Endothelial cell of umbilical vein (primary cell): Measurements from ENCODE around the gene CCM2. TPM values are rescaled to one million over a fixed set of nuclear protein-coding genes. Genes with fewer than 3 reads are reported as not detected.

Experiments
- BruUV-seq: library from RNA; stranded (reverse); fragments of 400-500 nt; replicated peaks from 2 replicates; lab custom pipeline; 2021; lab: Mats Ljungman, UMichigan
- CTCF ChIA-PET: fragments of 300-600, 350-600 bp; sonication (Branson Sonifier 250); formaldehyde crosslinking; loops from one replicate; lab custom pipeline; 2021; ENCODE audit warnings: antibody characterized with exemption, inconsistent platforms; lab: Charles Lee
- POLR2A ChIA-PET: fragments of 300-600, 350-600 bp; sonication (Branson Sonifier 250); formaldehyde crosslinking; loops from one replicate; lab custom pipeline; 2021; ENCODE audit warnings: antibody characterized with exemption, inconsistent platforms; lab: Charles Lee
- DNase-seq: peaks from one replicate; pipeline ENCODE4 v3.0.0-alpha.2; 2011; ENCODE audit warnings: low read depth, low spot score
- FAIRE-seq: peaks from 2 replicates; lab custom pipeline; 2011; peaks lifted over from hg19 to GRCh38; lab: Jason Lieb, UNC
- H2AFZ ChIP-seq: 2 replicates; pipeline ENCODE4 v1.6.0; 2012; ENCODE audit warnings: low read depth, low read length, control low read depth, inconsistent platforms
- H3K27ac ChIP-seq: 2 replicates; pipeline ENCODE4 v1.5.1; 2011; ENCODE audit warnings: low read depth, mild to moderate bottlenecking, control low read depth, low read length, moderate library complexity; ENCODE audit not compliant: insufficient read depth
- H3K27me3 ChIP-seq, 2 experiments: 2 replicates each; pipeline versions ENCODE4 v1.6.0 to v1.6.1; 2011; ENCODE audit warnings: low read length in 2 of 2, mixed read lengths in 1 of 2; ENCODE audit not compliant: control insufficient read depth in 2 of 2, insufficient read depth in 2 of 2
- H3K36me3 ChIP-seq, 2 experiments: 2 replicates in 1 of 2; 3 replicates in 1 of 2; pipeline ENCODE4 v1.5.1; 2011; ENCODE audit warnings: low read length in 2 of 2, mild to moderate bottlenecking in 1 of 2, moderate library complexity in 1 of 2; ENCODE audit not compliant: control insufficient read depth in 2 of 2, insufficient read depth in 2 of 2; ENCODE audit errors: extremely low read depth in 1 of 2
- H3K4me1 ChIP-seq: 3 replicates; pipeline ENCODE4 v1.5.1; 2011; ENCODE audit warnings: mild to moderate bottlenecking, low read length; ENCODE audit not compliant: control insufficient read depth, insufficient read depth; ENCODE audit errors: extremely low read depth
- H3K4me2 ChIP-seq: 2 replicates; pipeline ENCODE4 v1.6.1; 2011; ENCODE audit warnings: low read length, control low read depth, mixed read lengths; ENCODE audit not compliant: insufficient read depth
- H3K4me3 ChIP-seq, 3 experiments: fragments of 200-600 bp in 1 of 3; sonication (generic), shearing (Covaris generic) in 1 of 3; replicated peaks in 1 of 3; 2 replicates each; pipeline ENCODE4 v1.5.1; 2011 to 2016; ENCODE audit warnings: control low read depth in 3 of 3, low read length in 3 of 3, mild to moderate bottlenecking in 2 of 3, inconsistent platforms in 1 of 3, low read depth in 1 of 3, moderate library complexity in 1 of 3; ENCODE audit not compliant: insufficient read depth in 1 of 3
- H3K79me2 ChIP-seq: 2 replicates; pipeline ENCODE4 v1.6.0; 2012; ENCODE audit warnings: low read length, inconsistent platforms; ENCODE audit not compliant: control insufficient read depth, insufficient read depth
- H3K9ac ChIP-seq: replicated peaks from 2 replicates; pipeline ENCODE3; 2011; ENCODE audit warnings: low read length, control low read depth; ENCODE audit not compliant: insufficient read depth; ENCODE audit errors: extremely low read depth
- H3K9me1 ChIP-seq: replicated peaks from 3 replicates; pipeline ENCODE4 v1.6.0; 2011; ENCODE audit warnings: mild to moderate bottlenecking, low read length; ENCODE audit not compliant: control insufficient read depth, insufficient read depth; ENCODE audit errors: extremely low read depth
- H3K9me3 ChIP-seq: replicated peaks from 2 replicates; pipeline ENCODE4 v1.5.1; 2012; ENCODE audit warnings: low read length, inconsistent platforms; ENCODE audit not compliant: control insufficient read depth, insufficient read depth
- H4K20me1 ChIP-seq: replicated peaks from 2 replicates; pipeline ENCODE3; 2011; ENCODE audit warnings: mild to moderate bottlenecking, low read length; ENCODE audit not compliant: control insufficient read depth, insufficient read depth; ENCODE audit errors: extremely low read depth
- EZH2 ChIP-seq: IDR thresholded peaks from 2 replicates; pipeline ENCODE4 v1.6.1; 2012; ENCODE audit warnings: borderline replicate concordance, low read depth, mild to moderate bottlenecking, moderate library complexity, low read length, inconsistent platforms; ENCODE audit not compliant: severe bottlenecking
- FOS ChIP-seq: IDR thresholded peaks from 2 replicates; pipeline ENCODE4 v1.6.1; 2011; ENCODE audit warnings: mild to moderate bottlenecking, low read length, moderate library complexity, borderline replicate concordance; ENCODE audit not compliant: insufficient read depth
- GATA2 ChIP-seq: IDR thresholded peaks from 2 replicates; pipeline ENCODE4 v1.7.0; 2011; ENCODE audit warnings: low read depth, mild to moderate bottlenecking, moderate library complexity, mixed read lengths, low read length; ENCODE audit not compliant: insufficient read length, insufficient read depth
- JUN ChIP-seq: IDR thresholded peaks from 2 replicates; pipeline ENCODE4 v1.6.1; 2011; ENCODE audit warnings: borderline replicate concordance, low read depth; ENCODE audit not compliant: insufficient read length, insufficient read depth
- MYC ChIP-seq: IDR thresholded peaks from one replicate; pipeline ENCODE4 v1.6.1; 2011; ENCODE audit warnings: mild to moderate bottlenecking, low read depth, low read length
- POLR2A ChIP-seq: IDR thresholded peaks from 2 replicates; pipeline ENCODE4 v1.6.1; 2012; ENCODE audit warnings: low read depth, mild to moderate bottlenecking, control low read depth, low read length
- POLR2AphosphoS5 ChIP-seq: IDR thresholded peaks from 2 replicates; pipeline ENCODE4 v1.6.1; 2012; ENCODE audit warnings: low read depth, mild to moderate bottlenecking, control low read depth, low read length, moderate library complexity; ENCODE audit not compliant: insufficient read depth
- dilution Hi-C: fragments of 300-500 bp; cut with MboI; formaldehyde crosslinking; loops from one replicate; pipeline ENCODE4 v1.15.0; 2019; ENCODE audit warnings: low sequenced_read_pairs; ENCODE audit not compliant: extremely low pct_ligation_motif_present
- intact Hi-C: fragments of 100-400 bp; cut with micrococcal nuclease; formaldehyde crosslinking; loops from one replicate; pipeline ENCODE4 v1.10.0; 2022
- polyA plus RNA-seq, 4 experiments: library from polyadenylated mRNA; depleted of rRNA in 3 of 4; stranded (reverse) in 3 of 4; unstranded in 1 of 4; fragments of >200 nt; gene quantifications; 2 replicates each; pipeline versions ENCODE4 v1.2.1 to v1.2.3, GENCODE V29; 2011 to 2012; ENCODE audit warnings: missing spikeins in 1 of 4
- total RNA-seq: library from RNA; stranded (reverse); gene quantifications from 2 replicates; pipeline ENCODE4 v1.2.3, GENCODE V29; 2021
- TF ChIP-seq, protein P1 (sequence below): IDR thresholded peaks from 2 replicates; pipeline ENCODE4 v1.6.1; 2011; ENCODE audit not compliant: insufficient read depth, insufficient read length
- TF ChIP-seq, protein P2 (sequence below), 2 donors: IDR thresholded peaks; 1 replicate in 1 of 2; 2 replicates in 1 of 2; pipeline ENCODE4 v1.5.1; 2011; ENCODE audit warnings: low read length in 2 of 2, mild to moderate bottlenecking in 2 of 2, moderate library complexity in 2 of 2, control low read depth in 1 of 2, inconsistent platforms in 1 of 2, low read depth in 1 of 2; ENCODE audit not compliant: insufficient read depth in 1 of 2; ENCODE audit errors: extremely low read depth in 1 of 2

The CCM2 gene
- total and polyA plus RNA-seq, 2 donors (not counting 3 experiments of a cell fraction or from before 2014, with no cell fraction given), result 66.1 to 70.4 TPM

DNA sequence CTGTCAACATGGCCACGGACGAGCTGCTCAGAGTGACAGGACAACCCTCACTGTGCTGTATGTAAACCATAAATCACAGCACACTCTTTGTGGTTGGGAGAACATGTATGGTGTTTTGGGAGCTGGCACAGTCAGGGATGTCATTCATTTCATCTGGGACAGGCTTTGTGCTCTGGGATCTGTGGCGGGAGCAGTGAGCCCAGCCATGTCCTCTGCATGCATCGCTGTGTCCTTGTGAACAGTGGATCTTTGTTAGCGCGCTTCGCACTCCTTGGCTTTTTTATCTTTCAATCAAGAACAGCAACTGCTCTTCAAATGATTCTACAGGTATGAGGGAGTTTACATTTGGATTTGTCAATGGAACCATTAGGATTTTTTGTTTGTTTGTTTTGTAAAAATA, 7.1 kb downstream of the CCM2 start:
- POLR2A ChIA-PET, result no interaction called here
- Histone ChIP-seq H3K9ac (no peak overlapping the region), H3K27ac (no peak overlapping the region), H3K9me3 (no peaks in the 10 kb centered on the region), H3K27me3 (no peaks in the 10 kb centered on the region), H2AFZ (no peak overlapping the region), H3K4me3 (no peak overlapping the region), H3K36me3 (no peaks in the 10 kb centered on the region), H3K79me2 (peaks cover 51% of the 10 kb centered on the region), H3K4me2 (no peak overlapping the region), H4K20me1 (peaks cover 3% of the 10 kb centered on the region), H3K4me1 (peaks cover under 1% of the 10 kb centered on the region), H3K9me1 (no peaks in the 10 kb centered on the region)
- no peak for FAIRE-seq
- intact Hi-C loops (no loop called here), dilution Hi-C loops (no loop called here)
- BruUV-seq, result no TSS peak
- CTCF ChIA-PET, result interaction anchor here (1.1 kb wide), 1 partner anchor 34 kb away, joined by 3 read pairs; no protein-coding TSS in a partner anchor
- TF ChIP-seq JUN, result no peak
- TF ChIP-seq, protein P1, sequence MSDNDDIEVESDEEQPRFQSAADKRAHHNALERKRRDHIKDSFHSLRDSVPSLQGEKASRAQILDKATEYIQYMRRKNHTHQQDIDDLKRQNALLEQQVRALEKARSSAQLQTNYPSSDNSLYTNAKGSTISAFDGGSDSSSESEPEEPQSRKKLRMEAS, result no peak
- no peak for TF ChIP-seq FOS
- no peak for TF ChIP-seq POLR2A
- TF ChIP-seq EZH2, result no peak
- TF ChIP-seq, protein P2, sequence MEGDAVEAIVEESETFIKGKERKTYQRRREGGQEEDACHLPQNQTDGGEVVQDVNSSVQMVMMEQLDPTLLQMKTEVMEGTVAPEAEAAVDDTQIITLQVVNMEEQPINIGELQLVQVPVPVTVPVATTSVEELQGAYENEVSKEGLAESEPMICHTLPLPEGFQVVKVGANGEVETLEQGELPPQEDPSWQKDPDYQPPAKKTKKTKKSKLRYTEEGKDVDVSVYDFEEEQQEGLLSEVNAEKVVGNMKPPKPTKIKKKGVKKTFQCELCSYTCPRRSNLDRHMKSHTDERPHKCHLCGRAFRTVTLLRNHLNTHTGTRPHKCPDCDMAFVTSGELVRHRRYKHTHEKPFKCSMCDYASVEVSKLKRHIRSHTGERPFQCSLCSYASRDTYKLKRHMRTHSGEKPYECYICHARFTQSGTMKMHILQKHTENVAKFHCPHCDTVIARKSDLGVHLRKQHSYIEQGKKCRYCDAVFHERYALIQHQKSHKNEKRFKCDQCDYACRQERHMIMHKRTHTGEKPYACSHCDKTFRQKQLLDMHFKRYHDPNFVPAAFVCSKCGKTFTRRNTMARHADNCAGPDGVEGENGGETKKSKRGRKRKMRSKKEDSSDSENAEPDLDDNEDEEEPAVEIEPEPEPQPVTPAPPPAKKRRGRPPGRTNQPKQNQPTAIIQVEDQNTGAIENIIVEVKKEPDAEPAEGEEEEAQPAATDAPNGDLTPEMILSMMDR (IDR thresholded peaks at IDR 0.05; ENCODE audit: extremely low read depth in 1 of 2, insufficient read depth in 1 of 2, low read depth in 1 of 2, low read length in 2 of 2), result no peak
- no peak for TF ChIP-seq GATA2
- TF ChIP-seq MYC, result no peak
- TF ChIP-seq POLR2AphosphoS5, result no peak
- no peak for DNase-seq
